Stimulated activated naive CD8-positive, alpha-beta T cell treated with anti-CD3 and anti-CD28 coated beads, Interleukin-15, Interleukin-2, amounts not matched to agents 100 U/mL and 50 U/mL, for 24 hours (primary cell): ENCODE data around the gene SIRPA.

Experiments used
- ATAC-seq: fragments of 150-1000 bp; cut with Tn5 transposase; one replicate; pipeline ENCODE4 v1.10.0; 2021
- DNase-seq: peaks from one replicate; pipeline ENCODE4 v3.0.0; 2021

Gene SIRPA

GRCh38 chr20:1934156-1934555 lies 38.9 kb downstream of the SIRPA start:
- no peak for ATAC-seq
- DNase-seq = no peak

GRCh38 chr20:1934721-1935573 lies 39.7 kb downstream of the SIRPA start:
- ATAC-seq (no peak), DNase-seq (no peak)

DNA sequence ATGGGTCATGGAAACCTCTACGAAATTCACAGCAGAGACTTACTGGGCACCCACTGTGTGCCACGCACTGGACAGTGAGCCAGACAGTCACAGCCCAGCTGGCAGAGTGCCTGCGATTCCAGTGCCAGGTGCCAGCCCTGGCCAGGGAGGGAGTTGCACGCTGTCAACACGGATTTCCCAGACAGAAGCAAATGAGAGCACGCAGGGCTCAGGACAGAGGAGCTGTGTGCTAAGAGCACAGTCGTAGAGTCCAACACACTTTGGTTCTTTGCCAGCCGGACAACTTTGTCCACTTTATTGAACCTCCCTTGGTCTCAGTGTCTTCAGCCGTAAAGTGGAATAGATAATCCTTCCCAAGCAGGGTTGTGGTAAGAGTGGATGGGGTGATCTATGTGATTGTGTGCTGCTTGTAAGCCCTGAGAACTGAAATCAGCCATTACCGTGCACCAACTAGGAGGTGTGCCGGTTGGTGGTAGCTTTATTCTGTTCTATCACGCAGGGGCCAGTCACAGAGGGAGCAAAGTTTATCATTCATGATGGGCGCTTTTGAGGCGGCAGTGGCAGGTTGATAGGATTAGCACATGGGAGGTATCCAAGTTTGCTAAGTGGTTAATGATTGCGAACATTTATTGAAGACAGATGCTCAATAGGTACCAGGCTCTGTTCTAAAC lies 40.6 kb downstream of the SIRPA start:
- DNase-seq (no peak), ATAC-seq (no peak)

GRCh38 chr20:1937316-1937976 lies 42.2 kb downstream of the SIRPA start:
- no peak for DNase-seq

GRCh38 chr20:1938464-1939269 lies 43.5 kb downstream of the SIRPA start:
- ATAC-seq = no peak
- DNase-seq = no peak

More at GRCh38 chr20:1937316-1937976, 42.2 kb downstream of the SIRPA start:
- ATAC-seq = no peak

DNA sequence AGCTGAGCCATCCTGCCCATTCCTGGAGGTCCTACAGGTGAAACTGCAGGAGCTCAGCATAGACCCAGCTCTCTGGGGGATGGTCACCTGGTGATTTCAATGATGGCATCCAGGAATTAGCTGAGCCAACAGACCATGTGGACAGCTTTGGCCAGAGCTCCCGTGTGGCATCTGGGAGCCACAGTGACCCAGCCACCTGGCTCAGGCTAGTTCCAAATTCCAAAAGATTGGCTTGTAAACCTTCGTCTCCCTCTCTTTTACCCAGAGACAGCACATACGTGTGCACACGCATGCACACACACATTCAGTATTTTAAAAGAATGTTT lies 44.0 kb downstream of the SIRPA start:
- no peak for ATAC-seq

DNA sequence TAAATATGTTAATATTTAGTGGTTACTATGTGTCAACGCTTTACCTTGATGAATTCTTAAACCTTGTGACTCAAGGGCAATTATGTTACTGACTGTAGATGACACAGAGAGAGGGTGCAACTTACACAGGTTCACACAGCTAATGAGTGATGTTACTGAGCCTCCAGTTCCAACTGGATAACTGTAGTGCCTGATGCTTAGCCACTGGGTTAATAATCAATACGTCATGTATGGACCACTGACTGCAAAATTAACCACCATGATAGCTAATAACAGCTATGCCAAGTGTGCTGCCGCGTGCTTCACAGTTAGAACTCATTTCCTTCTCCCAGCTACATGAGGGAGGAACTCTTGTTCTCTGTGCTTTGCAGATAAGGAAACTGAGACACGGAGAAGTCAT lies 45.4 kb downstream of the SIRPA start:
- ATAC-seq (no peak), DNase-seq (no peak)

More for the DNA sequence above, 44.0 kb downstream of the SIRPA start:
- no peak for DNase-seq

GRCh38 chr20:1941226-1941625 lies 46.0 kb downstream of the SIRPA start:
- ATAC-seq = no peak

DNA sequence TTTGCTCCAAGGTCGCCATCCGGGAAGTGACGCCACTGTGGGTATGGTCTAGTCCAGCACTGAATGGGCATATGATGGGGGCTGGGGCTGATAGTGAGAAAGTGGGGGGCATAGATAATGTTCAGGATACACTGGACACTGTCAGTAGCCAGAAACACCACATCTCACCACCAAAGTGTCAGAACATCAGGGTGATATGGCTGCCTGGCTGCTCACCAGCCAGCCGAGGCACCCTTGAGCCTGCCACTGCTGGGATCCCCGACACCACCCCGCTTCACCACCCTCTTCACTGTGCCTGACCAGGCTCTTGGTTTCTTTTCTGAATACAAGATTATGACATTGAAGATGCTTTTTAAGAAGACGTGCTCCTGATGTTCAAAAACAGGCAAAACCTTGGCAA lies 46.9 kb downstream of the SIRPA start:
- ATAC-seq (no peak), DNase-seq (no peak)

More at GRCh38 chr20:1941226-1941625, 46.0 kb downstream of the SIRPA start:
- DNase-seq = no peak

DNA sequence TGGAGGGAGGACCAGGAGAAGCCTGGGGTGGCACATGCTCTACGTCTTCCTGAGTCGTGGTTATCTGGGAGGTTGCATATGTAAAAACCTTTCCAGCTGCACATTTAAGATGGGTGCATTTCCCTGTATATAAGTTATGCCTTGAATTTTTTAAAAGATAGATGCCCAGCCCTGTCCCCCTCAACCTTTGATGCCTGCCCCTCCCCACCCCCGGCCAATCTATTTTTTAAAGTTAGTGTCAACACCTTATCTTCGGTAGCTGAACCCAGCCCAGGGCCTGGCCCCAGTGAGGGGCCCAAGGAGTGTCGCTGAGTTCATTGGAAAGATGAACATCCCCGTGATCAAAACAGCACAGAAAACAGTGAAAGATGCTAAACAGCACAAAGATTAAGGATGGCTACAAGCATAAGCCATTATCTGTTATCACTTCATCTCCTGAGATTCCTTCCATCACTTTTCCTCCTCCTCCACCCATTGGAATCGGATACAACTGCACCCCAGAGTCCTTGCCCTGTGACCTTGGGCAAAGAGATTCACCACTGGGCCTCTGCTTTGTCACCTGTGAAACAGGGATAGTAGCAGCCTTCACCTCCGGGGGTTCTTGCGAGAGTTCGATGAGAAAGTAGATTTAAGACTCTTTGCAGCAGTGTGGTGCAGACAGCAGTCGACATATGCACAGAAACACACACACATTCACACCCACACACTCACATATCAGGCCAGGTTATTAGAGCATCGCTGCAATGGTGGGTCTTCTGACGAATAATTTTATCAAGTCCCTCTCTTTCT lies 47.5 kb downstream of the SIRPA start:
- DNase-seq (no peak), ATAC-seq (no peak)

DNA sequence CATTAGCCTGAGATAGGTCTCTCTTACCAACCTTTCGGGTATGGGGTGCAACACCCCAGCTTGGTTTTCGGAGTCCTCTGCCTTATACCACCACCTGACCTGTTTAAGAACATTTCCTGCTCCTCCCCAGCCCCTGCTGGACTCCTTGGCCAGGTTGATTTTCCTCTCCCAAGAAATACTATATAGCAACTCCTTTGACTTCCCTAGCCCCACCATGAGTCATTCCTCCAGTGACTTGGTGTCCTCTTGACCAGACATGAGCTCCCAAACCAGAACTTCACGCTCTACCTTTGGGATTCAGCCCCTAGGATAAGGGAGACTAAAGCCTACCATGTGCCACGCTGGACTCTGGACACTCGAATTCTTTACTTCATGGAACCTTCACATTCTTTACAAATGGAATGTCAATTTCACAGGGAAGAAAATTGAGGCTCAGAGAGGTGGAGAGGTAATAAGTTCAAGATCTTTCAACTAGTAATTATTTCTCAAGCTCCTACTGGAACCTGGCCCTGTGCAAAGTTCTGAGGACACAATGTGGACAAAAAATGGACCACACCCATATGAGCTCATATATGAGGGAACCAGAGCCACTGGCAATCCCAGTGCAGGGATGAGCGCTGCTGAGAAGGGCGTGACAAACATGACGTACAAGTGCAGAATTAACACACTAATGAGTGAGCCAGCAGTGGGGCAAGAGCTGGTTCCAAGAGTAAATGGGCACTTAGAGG lies 48.2 kb downstream of the SIRPA start:
- no peak for ATAC-seq
- no peak for DNase-seq

GRCh38 chr20:1944345-1945091 lies 49.3 kb downstream of the SIRPA start:
- no peak for ATAC-seq
- no peak for DNase-seq

GRCh38 chr20:1945134-1945618 lies 50.0 kb downstream of the SIRPA start:
- DNase-seq (no peak), ATAC-seq (no peak)

GRCh38 chr20:1945660-1946059 lies 50.5 kb downstream of the SIRPA start:
- no peak for DNase-seq
- no peak for ATAC-seq

DNA sequence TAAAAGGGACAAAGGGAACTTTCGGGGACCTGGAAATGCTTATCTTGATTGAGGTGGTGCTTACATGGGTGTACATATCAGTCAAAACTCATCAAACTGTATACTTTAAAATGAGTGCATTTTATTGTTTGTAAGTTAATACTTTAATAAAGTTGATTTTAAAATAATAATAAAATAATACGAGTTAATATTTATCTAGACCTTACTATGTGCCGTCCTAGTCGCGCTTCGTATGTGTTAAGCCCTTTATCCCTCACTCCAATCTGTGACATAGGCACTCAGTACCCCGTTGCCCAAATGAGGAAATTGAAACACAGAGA lies 51.2 kb downstream of the SIRPA start:
- ATAC-seq = no peak
- DNase-seq = no peak

DNA sequence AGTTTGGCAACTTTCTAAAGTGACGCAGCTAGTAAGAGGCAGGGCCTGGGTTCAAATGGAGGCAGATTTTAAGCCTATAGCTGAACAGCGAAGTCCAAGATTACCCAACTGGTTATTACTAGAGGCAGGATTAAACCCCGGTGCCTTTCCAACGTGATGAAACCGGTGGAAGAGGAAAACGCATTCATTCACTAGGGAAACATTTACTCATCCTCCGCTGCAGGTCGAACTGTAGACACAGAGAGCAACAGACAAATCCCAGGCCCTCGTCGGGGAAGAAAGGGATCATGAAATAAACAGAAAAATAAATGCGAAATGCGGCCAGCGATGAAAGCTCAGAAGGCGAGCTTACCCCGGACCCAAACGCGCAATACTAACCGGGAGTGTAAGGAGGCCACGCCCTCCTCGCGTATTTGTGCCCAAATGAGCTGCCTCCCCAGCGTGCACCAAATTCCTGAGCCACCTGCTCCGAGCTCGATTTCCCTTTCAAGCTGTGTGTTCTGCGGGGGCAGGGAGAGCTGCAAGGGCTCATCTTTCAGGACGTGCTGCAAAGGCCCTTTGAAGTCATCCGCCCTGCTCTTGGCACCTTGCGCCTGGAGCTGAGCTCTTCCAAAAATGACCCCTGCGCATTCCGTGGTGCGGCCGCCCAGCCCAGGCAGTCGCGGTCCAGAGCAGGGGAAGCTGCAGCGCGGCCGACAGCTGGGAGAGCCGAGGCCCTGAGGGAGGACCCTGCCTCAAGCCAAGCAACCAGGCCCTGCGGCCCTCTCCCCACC lies 51.7 kb downstream of the SIRPA start:
- ATAC-seq (no peak), DNase-seq (no peak)

DNA sequence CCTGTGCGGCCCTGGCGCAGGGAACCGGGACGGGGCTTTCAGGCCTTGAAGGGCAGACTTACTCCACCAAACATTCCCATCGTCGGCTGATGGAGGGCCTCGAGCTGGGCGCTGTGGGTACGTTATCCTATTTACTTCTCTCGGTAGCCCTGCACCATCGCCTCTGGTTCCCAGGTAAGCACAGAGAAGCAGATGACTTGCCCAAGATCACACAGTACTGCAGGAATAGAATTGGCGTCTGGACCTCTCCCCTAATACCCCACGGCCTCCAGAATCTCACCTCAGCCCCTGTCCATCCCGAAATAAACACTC lies 52.3 kb downstream of the SIRPA start:
- ATAC-seq (no peak), DNase-seq (no peak)

GRCh38 chr20:1949347-1950100 lies 54.3 kb downstream of the SIRPA start:
- no peak for ATAC-seq

GRCh38 chr20:1950836-1951235 lies 55.6 kb downstream of the SIRPA start:
- ATAC-seq = no peak
- DNase-seq = no peak

More at GRCh38 chr20:1949347-1950100, 54.3 kb downstream of the SIRPA start:
- DNase-seq = no peak
